ENCODE data around the gene NDUFS7.

DNA sequence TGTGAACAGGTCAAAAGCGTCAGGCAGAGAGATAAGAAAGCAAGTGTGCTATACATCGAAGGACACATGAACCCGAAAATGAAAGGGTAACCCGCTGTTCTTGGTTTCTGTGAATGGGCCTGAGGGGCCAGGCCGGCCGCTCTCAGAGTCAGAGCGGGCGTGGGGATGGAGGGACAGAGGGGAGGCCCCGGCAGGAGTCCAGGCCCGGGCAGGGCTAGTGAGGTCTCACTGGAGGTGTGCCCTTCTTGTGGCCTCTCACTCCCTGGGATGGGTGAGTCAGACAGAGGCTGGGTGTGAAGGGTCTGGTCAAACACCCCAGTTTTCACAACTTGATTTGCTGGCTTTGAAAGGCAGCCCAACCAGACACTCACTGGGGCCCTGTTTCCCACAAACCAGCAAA lies 17.4 kb upstream of the NDUFS7 start:
- TF ChIP-seq POLR2A (IDR thresholded peaks at IDR 0.05), result no peak
- TF ChIP-seq, protein P1, sequence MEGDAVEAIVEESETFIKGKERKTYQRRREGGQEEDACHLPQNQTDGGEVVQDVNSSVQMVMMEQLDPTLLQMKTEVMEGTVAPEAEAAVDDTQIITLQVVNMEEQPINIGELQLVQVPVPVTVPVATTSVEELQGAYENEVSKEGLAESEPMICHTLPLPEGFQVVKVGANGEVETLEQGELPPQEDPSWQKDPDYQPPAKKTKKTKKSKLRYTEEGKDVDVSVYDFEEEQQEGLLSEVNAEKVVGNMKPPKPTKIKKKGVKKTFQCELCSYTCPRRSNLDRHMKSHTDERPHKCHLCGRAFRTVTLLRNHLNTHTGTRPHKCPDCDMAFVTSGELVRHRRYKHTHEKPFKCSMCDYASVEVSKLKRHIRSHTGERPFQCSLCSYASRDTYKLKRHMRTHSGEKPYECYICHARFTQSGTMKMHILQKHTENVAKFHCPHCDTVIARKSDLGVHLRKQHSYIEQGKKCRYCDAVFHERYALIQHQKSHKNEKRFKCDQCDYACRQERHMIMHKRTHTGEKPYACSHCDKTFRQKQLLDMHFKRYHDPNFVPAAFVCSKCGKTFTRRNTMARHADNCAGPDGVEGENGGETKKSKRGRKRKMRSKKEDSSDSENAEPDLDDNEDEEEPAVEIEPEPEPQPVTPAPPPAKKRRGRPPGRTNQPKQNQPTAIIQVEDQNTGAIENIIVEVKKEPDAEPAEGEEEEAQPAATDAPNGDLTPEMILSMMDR (IDR thresholded peaks at IDR 0.05 in 4 of 5, conservative IDR thresholded peaks at IDR 0.05 in 1 of 5), result no peak
